GM20431 (cell line): Measurements from ENCODE around the gene MCMBP.
"Not testable (repeated sequence)": the region's sequence is repeated elsewhere in the genome, so short reads cannot be mapped to it uniquely, and the experiment has no call there.

ENCODE experiments used
- in situ Hi-C: fragments of 300-500 bp; cut with MseI, MboI; formaldehyde crosslinking; loops from one replicate; pipeline ENCODE4 v1.15.0; 2020; ENCODE audit warnings: low sequenced_read_pairs; ENCODE audit not compliant: unreplicated experiment

MCMBP gene

GRCh38 chr10:119801176-119801575 is 71.5 kb downstream of the MCMBP start:
- in situ Hi-C loops: no loop called here

GRCh38 chr10:119796039-119796438 is 76.6 kb downstream of the MCMBP start:
- in situ Hi-C loops: no loop called here

GRCh38 chr10:119795101-119795500 is 77.5 kb downstream of the MCMBP start:
- in situ Hi-C loops: not testable (repeated sequence)

- in situ Hi-C loops: no loop called here
Measured at GRCh38 chr10:119786117-119786769, 86.4 kb downstream of the MCMBP start.

- in situ Hi-C loops: no loop called here
Measured at GRCh38 chr10:119784340-119785067, 88.1 kb downstream of the MCMBP start.

- in situ Hi-C loops: no loop called here
Measured at GRCh38 chr10:119783665-119784027, 89.0 kb downstream of the MCMBP start.

GRCh38 chr10:119782981-119783664 is 89.5 kb downstream of the MCMBP start:
- in situ Hi-C loops: no loop called here

GRCh38 chr10:119781498-119781897 is 91.1 kb downstream of the MCMBP start:
- in situ Hi-C loops: no loop called here

- in situ Hi-C loops: no loop called here
Measured at GRCh38 chr10:119780879-119781480, 91.7 kb downstream of the MCMBP start.
